ENCODE data around the gene LSAMP. TPM values are rescaled to one million over a fixed set of nuclear protein-coding genes. Genes with fewer than 3 reads are reported as not detected.

The LSAMP gene
- total RNA-seq, 1 experiment from 2014 or later = not detected

- Histone ChIP-seq H3K9me3 (no peaks in the 10 kb centered on the region), H3K36me3 (ENCODE audit: control insufficient read depth, insufficient read depth, low read length) (no peaks in the 10 kb centered on the region), H3K4me1 (no peaks in the 10 kb centered on the region), H3K4me3 (ENCODE audit: low read depth, low read length) (no peak overlapping the region), H3K27me3 (replicated peaks; ENCODE audit: control insufficient read depth, insufficient read depth, low read length) (no peaks in the 10 kb centered on the region)
- Mint-ChIP-seq H3K36me3 (ENCODE audit: insufficient read depth, unreplicated experiment) (no peaks in the 10 kb centered on the region), H3K27ac (ENCODE audit: unreplicated experiment) (no peak overlapping the region), H3K9me3 (ENCODE audit: unreplicated experiment) (no peaks in the 10 kb centered on the region), H3K4me1 (ENCODE audit: low read depth, unreplicated experiment) (no peaks in the 10 kb centered on the region), H3K4me3 (ENCODE audit: unreplicated experiment) (no peak overlapping the region), H3K27me3 (ENCODE audit: insufficient read depth, unreplicated experiment) (no peaks in the 10 kb centered on the region)
- BruUV-seq (replicated peaks) = no TSS peak
- intact Hi-C loops (cut with micrococcal nuclease; ENCODE audit: unreplicated experiment) = no loop called here
- ChIA-PET POLR2A (no interaction called here), CTCF (no interaction called here)
- DNase-seq = no peak
- TF ChIP-seq CTCF (IDR thresholded peaks at IDR 0.05; ENCODE audit: insufficient read depth in 1 of 2, low read depth in 1 of 2, low read length in 1 of 2, severe bottlenecking in 1 of 2, unreplicated experiment in 1 of 2) = no peak
These were observed 19.1 kb upstream of the LSAMP start for GRCh38 chr3:116464276-116464798.

- Mint-ChIP-seq H3K27ac (ENCODE audit: unreplicated experiment) (no peak overlapping the region), H3K27me3 (ENCODE audit: insufficient read depth, unreplicated experiment) (no peaks in the 10 kb centered on the region), H3K36me3 (ENCODE audit: insufficient read depth, unreplicated experiment) (no peaks in the 10 kb centered on the region), H3K4me3 (ENCODE audit: unreplicated experiment) (no peak overlapping the region), H3K9me3 (ENCODE audit: unreplicated experiment) (peaks cover 9% of the 10 kb centered on the region), H3K4me1 (ENCODE audit: low read depth, unreplicated experiment) (no peaks in the 10 kb centered on the region)
- H3K4me3 ChIP-seq (ENCODE audit: low read depth, low read length) = no peak overlapping the region
- TF ChIP-seq CTCF (IDR thresholded peaks at IDR 0.05; ENCODE audit: insufficient read depth in 1 of 2, low read depth in 1 of 2, low read length in 1 of 2, severe bottlenecking in 1 of 2, unreplicated experiment in 1 of 2) = no peak
- ChIA-PET CTCF (interaction anchor here (0.6 kb wide), 1 partner anchor 254 kb away, joined by 3 read pairs; no protein-coding TSS in a partner anchor), POLR2A (no interaction called here)
- no peak for DNase-seq
- BruUV-seq (replicated peaks) = no TSS peak
- H3K36me3 ChIP-seq (ENCODE audit: control insufficient read depth, insufficient read depth, low read length) = no peaks in the 10 kb centered on the region
- intact Hi-C loops (cut with micrococcal nuclease; ENCODE audit: unreplicated experiment) = no loop called here
- H3K27me3 ChIP-seq (replicated peaks; ENCODE audit: control insufficient read depth, insufficient read depth, low read length) = no peaks in the 10 kb centered on the region
- H3K9me3 ChIP-seq = no peaks in the 10 kb centered on the region
- H3K4me1 ChIP-seq = no peaks in the 10 kb centered on the region
These were observed 8.5 kb upstream of the LSAMP start for GRCh38 chr3:116453666-116454346.

GRCh38 chr3:116449546-116450350 is 4.5 kb upstream of the LSAMP start:
- no peak for TF ChIP-seq CTCF (IDR thresholded peaks at IDR 0.05; ENCODE audit: insufficient read depth in 1 of 2, low read depth in 1 of 2, low read length in 1 of 2, severe bottlenecking in 1 of 2, unreplicated experiment in 1 of 2)
- ChIA-PET CTCF (no interaction called here), POLR2A (no interaction called here)
- no peak overlapping the region for H3K4me3 ChIP-seq (ENCODE audit: low read depth, low read length)
- H3K4me1 ChIP-seq = no peaks in the 10 kb centered on the region
- H3K36me3 Mint-ChIP-seq (ENCODE audit: insufficient read depth, unreplicated experiment) = no peaks in the 10 kb centered on the region
- intact Hi-C loops (cut with micrococcal nuclease; ENCODE audit: unreplicated experiment) = no loop called here
- H3K27ac Mint-ChIP-seq (ENCODE audit: unreplicated experiment) = no peak overlapping the region
- no peaks in the 10 kb centered on the region for H3K4me1 Mint-ChIP-seq (ENCODE audit: low read depth, unreplicated experiment)
- H3K9me3 ChIP-seq = no peaks in the 10 kb centered on the region
- no TSS peak for BruUV-seq (replicated peaks)
- no peaks in the 10 kb centered on the region for H3K27me3 ChIP-seq (replicated peaks; ENCODE audit: control insufficient read depth, insufficient read depth, low read length)
- no peaks in the 10 kb centered on the region for H3K9me3 Mint-ChIP-seq (ENCODE audit: unreplicated experiment)
- no peak overlapping the region for H3K4me3 Mint-ChIP-seq (ENCODE audit: unreplicated experiment)
- DNase-seq = no peak
- H3K27me3 Mint-ChIP-seq (ENCODE audit: insufficient read depth, unreplicated experiment) = peaks cover 3% of the 10 kb centered on the region
- no peaks in the 10 kb centered on the region for H3K36me3 ChIP-seq (ENCODE audit: control insufficient read depth, insufficient read depth, low read length)

Data from Caco-2 (cell line).